OCI-M2 (cell line): ENCODE data around the gene PEPD.

Experiments
- DNase-seq: peaks from one replicate; lab custom pipeline; 2025; ENCODE audit not compliant: unreplicated experiment; lab: John Stamatoyannopoulos, UW

The PEPD gene

GRCh38 chr19:33408538-33409434 is 112.8 kb downstream of the PEPD start:
- DNase-seq: no peak

- no peak for DNase-seq
These were observed 113.5 kb downstream of the PEPD start for GRCh38 chr19:33408116-33408515.

- DNase-seq: no peak
These were observed 113.9 kb downstream of the PEPD start for GRCh38 chr19:33407716-33408115.

DNA sequence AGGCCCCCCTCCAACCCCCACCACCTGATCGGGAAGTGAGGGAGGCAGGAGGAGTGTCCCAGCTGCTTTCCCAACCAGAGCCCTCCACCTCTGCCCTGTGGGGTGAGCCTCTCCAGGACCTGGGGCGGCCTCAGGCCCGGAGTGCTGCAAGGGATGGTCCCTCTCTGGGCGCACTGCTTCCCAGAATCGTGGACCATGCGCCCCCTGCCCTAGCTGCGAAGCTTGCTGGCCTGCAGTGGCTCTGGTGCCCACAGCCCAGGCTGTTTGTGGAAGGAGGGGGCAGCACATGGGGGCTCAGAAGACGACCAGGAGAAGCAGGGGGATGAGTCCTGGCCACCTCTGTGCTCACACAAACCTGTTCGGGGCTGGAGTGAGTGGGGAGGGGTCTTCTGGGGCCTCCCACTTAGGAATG is 114.4 kb downstream of the PEPD start:
- no peak for DNase-seq

DNA sequence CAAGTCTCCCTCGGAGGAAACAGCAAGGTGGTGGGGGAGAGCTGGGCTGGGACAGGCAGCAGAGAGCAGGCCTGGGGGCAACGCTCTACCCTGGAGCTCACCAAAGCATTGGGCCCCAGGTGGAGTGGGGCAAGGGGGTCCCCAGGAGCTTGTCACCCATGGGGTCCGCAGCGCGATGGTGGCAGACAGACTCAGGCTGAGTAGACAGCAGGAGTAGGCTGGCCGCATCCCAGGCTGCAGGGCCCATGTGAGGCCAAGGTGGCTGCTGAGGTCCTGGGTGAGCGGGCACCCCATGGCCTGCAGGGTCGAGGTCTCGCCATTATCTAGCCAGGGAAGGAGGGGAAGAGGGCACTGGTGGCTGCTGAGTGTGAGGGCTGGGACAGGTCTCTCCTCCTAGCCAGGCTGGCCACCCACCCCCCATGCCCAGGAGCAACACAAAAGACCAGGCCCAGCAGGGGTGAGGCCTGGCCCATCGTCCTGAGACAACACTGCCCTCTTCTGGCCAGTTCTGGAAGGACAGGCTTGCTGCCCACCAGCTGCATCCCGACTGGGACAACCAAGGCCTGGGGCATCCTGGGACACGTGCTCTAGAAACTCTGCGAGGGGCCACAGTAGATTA is 115.0 kb downstream of the PEPD start:
- DNase-seq: peak; percentile 79

GRCh38 chr19:33405553-33406461 is 115.8 kb downstream of the PEPD start:
- DNase-seq: no peak

GRCh38 chr19:33405254-33405552 is 116.4 kb downstream of the PEPD start:
- no peak for DNase-seq

- DNase-seq: no peak
These were observed 116.9 kb downstream of the PEPD start for GRCh38 chr19:33404506-33405253.

DNA sequence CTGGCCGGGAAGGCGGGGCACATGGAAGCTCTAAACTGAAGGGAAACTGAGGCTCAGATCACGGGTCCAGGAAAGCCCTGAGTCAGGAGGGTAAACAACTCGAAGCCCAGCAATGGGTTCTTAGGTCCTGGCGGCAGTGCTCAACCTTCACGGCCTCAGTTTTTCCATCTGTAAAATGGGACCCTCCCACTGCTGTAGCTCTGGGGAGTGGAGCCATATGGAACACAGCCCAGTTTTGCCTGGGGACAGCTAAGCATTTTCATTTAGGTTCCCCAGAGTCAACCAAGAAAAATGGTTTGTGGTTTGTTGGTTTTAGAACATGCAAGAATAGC is 117.7 kb downstream of the PEPD start:
- DNase-seq: no peak

DNA sequence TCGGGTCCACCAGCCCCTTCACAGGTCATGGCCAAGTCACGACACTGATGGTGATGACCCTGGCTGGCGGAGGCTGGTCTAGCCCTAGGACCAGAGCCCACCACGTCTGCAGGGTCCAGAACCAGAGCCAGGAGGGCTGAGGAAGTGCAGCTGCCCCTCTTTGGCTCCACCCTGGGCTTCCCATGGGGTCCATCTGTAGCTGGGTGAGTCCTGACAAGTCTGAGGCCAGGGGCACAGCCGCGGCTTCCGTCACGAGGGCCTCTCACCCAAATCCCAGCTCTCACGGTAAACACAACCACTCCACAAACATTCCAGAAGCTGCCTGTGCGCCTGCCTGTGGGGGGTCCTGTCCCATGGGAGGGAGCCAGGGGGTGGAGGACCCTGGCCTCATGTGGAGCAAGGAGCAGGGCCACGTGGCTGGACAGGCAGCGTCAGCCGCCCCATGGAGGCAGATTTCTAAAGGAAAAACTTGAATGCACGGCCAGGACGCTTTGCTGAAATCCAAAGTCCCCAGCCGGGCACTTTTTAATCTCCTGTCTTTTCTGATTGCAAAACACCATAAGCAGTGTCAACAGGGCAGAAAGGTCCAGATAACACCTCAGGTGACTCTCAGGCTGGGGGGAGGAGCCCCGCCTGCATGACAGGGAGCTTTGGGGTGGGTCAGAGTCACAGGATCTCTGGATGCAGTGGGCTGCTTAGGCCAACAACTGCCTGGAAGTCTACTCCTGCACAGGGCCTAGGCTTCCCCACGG is 118.2 kb downstream of the PEPD start:
- DNase-seq: no peak

DNA sequence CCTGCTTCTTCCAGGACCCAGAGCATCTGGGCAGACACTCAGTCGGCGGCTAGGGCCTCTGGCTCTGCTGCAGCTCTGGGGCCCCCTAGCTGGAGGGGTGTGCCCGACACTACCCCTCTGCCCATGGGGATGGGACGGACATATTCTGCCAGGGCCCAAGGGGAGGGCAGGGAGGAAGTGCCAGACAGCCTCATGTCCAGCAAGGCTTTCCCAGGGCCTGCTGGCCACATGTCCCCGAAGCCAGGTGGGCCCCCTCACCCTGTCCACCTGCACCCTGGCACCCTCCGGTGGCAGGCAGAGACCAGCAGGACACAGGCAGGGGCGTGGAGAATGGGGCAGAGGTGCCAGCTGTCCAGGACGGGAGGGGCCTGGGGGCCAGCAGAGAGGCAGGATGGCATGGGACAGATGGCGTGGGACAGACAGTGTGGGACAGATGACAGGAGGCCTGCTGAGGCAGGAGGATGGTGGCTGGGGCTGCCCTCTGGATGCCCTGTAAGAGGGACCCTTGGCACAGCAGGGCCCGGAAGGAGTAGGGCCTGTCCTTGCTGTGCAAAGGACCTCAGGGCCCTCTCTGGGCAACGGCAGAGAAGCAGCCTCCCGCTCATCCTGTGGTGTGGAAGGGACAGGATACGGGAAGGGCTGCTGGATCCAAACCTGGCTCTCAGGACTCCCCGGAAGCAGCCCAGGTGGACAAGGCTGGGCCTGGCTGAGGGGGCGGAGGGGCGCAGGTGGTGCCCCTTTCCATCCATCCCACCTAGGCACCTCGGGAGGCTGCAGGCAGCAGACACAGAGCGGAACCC is 119.0 kb downstream of the PEPD start:
- DNase-seq: no peak

- DNase-seq: no peak
These were observed 119.7 kb downstream of the PEPD start for GRCh38 chr19:33401683-33402420.

DNA sequence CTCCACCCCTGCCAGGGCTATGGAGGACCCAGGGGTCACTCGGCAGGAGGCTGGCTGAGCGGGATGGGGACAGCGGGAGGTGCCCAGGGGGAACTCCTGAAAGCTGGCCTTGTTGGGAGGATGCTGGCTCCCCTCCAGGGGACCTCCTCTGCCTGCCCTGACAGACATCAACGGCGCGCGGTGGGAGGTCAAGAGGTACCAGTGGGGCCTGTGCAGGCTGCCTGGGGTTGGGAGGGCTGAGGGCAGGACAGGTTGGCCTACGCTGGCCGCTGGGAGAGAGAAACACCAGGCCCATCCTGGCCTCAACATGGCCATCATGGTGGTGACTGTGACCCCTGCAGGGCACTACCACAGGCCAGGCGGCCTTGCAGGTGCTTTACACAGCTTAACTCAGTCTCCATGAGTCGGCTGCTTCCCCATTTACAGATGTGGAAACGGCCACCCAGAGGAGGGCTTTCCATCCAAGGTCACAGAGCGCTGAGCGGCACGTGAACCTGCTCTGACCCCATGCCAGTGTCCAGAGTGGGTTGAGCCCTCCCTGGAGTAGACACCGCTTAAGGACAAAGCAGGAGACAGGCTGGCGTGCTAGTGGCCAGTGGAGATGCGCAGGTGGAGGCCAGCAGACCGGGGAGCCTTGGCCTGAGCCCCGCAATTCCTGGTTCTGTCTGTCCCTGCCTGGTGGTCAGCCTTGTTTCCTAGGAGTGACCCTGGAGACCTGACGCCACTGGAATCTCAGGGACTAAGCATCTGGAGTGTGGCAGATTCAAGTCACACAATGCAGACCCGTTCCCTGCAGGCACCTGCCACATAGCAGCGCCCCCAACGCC is 120.5 kb downstream of the PEPD start:
- DNase-seq: no peak

DNA sequence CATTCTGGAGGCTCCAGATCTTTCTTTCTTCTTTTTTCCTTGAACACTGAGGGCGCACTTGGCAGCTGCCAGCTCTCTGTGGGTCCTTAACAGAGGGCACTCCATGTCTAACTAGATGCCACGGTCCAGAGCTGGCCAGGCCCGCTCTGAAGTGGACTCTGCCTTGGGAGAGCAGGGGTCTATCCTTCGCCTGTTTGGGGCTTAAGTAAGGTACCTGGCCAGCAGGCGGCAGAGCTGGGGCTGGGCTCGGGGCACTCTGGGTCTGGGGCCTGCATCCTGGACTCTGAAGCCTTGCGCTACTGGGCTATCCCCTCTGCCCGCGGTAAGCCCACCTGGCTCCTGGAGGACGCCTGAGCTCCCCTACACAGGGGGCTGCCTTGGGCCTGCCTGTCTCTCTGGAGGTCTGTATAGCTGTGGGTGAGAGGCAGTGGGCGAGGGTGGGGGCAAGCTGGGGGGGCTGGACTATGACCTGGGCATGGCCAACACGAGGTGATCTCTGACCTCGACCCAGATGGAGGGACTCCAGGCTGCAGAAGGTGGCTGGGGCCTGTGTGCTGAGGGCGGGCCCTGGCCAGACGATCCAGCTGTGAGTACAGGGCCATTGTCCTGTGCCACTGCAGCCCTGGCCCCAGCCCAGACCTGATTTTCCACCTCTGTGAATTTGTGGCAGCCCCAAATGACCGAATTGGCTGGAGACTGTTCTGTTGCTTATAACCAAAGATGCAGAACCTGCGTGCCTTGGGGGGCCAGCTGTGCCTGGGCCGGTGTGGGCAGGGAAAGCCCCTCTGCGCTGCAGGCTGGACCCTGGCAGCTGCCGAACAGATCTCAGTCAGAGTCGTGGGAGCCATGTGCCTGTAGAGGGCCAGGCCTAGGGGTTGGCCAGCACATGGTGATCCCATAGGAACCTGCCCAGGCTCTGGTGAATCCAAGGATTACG is 121.6 kb downstream of the PEPD start:
- DNase-seq: no peak

- no peak for DNase-seq
These were observed 122.4 kb downstream of the PEPD start for GRCh38 chr19:33399081-33399744.

DNA sequence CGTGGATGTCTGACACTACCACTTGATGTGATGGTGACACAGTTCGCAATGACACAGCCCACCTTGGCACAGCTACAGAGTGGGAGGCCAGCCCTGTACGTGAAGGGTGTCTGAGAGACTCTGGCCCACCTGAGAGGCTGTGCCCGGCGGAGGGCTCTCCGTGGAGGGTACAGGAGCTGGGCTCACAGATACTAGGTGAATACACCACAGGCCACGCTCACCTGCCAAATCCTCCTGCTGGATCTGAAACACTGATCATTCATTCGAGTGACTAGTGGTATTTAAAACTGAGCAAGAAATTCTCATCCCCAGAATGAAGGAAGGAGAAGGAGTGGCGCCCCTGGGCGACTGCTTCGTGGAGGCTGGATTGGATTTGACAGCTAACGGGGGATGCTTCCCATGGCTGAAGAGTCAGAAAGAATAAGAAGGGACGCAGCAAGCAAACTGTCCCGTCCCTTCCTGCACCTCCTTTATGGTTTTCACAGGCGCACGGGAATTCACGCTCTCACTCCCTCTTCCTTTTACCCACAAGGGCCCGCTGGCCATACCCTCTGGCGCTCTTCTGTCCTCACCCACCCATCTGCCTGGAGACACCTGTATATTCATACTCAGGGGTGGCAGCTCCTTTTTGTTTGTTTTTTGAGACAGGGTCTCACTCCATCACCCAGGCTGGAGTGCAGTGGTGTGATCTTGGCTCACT is 123.1 kb downstream of the PEPD start:
- DNase-seq: no peak
